ENCODE data around the gene PPP2R1A.
A peak's percentile ranks its signal among the peaks of the same experiment; 100 is the strongest.
"Not testable (repeated sequence)": the region's sequence is repeated elsewhere in the genome, so short reads cannot be mapped to it uniquely, and the experiment has no call there.

PPP2R1A gene

GRCh38 chr19:52244021-52244420 is 54.2 kb downstream of the PPP2R1A start:
- no peak for DNase-seq (ENCODE audit: low spot score)

GRCh38 chr19:52248241-52248640 is 58.4 kb downstream of the PPP2R1A start:
- peak; percentile 61 for DNase-seq (ENCODE audit: low spot score)

GRCh38 chr19:52258426-52258825 is 68.6 kb downstream of the PPP2R1A start:
- DNase-seq (ENCODE audit: low spot score): no peak

- not testable (repeated sequence) for DNase-seq (ENCODE audit: low spot score)
Measured at GRCh38 chr19:52265556-52265955, 75.7 kb downstream of the PPP2R1A start.

GRCh38 chr19:52269338-52270261 is 79.7 kb downstream of the PPP2R1A start, which contains the start of gene ZNF766:
Gene ZNF766, plus strand, starts transcription at chr19:52269587. Its CDS starts 27 bp downstream, at chr19:52269614.
- DNase-seq (ENCODE audit: low spot score): peak; percentile 99

GRCh38 chr19:52270266-52270885 is 80.5 kb downstream of the PPP2R1A start:
- peak; percentile 59 for DNase-seq (ENCODE audit: low spot score)

- no peak for DNase-seq (ENCODE audit: low spot score)
Measured at GRCh38 chr19:52273301-52273700, 83.4 kb downstream of the PPP2R1A start.

GRCh38 chr19:52274191-52274590 is 84.3 kb downstream of the PPP2R1A start:
- DNase-seq (ENCODE audit: low spot score): no peak

GRCh38 chr19:52275988-52276387 is 86.1 kb downstream of the PPP2R1A start:
- no peak for DNase-seq (ENCODE audit: low spot score)

GRCh38 chr19:52277471-52277870 is 87.6 kb downstream of the PPP2R1A start:
- DNase-seq (ENCODE audit: low spot score): no peak

Measured in AG20443 (cell line).